Suprapubic skin (tissue), 3 donors: Measurements from ENCODE around the gene CSMD2.

Experiments
- CTCF ChIP-seq, 2 donors: fragments of 200-600 bp in 1 of 2; fragments of 450-650 bp in 1 of 2; sonication (generic) in 1 of 2; IDR thresholded peaks; one replicate each; pipeline ENCODE4 v1.5.1; 2016 to 2019; ENCODE audit warnings: antibody characterized with exemption in 2 of 2, mild to moderate bottlenecking in 1 of 2, moderate library complexity in 1 of 2
- POLR2AphosphoS5 ChIP-seq, 3 donors: sonication (generic); formaldehyde crosslinking; IDR thresholded peaks; one replicate each; pipeline ENCODE4 v1.6.1; 2017; ENCODE audit warnings: antibody characterized with exemption in 3 of 3

GRCh38 chr1:33903210-33903589, 261.8 kb downstream of the CSMD2 start:
- TF ChIP-seq CTCF (IDR thresholded peaks at IDR 0.05) (no peak), POLR2AphosphoS5 (IDR thresholded peaks at IDR 0.05) (no peak)
